Germinal center (tissue), 1 donor: ENCODE measurements around the gene ADAMTS2.

ENCODE experiments used
- DNase-seq: peaks from one replicate; pipeline ENCODE4 v3.0.0; 2012; ENCODE audit warnings: mixed read lengths, low spot score

Gene ADAMTS2

GRCh38 chr5:179345433-179346321 is at the start of gene ADAMTS2:
Gene ADAMTS2 (minus strand): TSS chr5:179345461. CDS start chr5:179345328, 133 bp downstream.
- DNase-seq: peak; percentile 28

- DNase-seq: no peak
These were observed 47.8 kb upstream of the ADAMTS2 start for GRCh38 chr5:179393078-179393477.

GRCh38 chr5:179387151-179388110 is 42.2 kb upstream of the ADAMTS2 start:
- DNase-seq: peak; percentile 39

GRCh38 chr5:179385914-179386313 is 40.7 kb upstream of the ADAMTS2 start:
- no peak for DNase-seq

- DNase-seq: no peak
These were observed 37.2 kb upstream of the ADAMTS2 start for GRCh38 chr5:179382486-179382885.

- DNase-seq: no peak
These were observed 36.4 kb upstream of the ADAMTS2 start for GRCh38 chr5:179381691-179382090.

- DNase-seq: no peak
These were observed 35.2 kb upstream of the ADAMTS2 start for GRCh38 chr5:179380211-179381035.

- DNase-seq: no peak
These were observed 34.1 kb upstream of the ADAMTS2 start for GRCh38 chr5:179379321-179379890.

DNA sequence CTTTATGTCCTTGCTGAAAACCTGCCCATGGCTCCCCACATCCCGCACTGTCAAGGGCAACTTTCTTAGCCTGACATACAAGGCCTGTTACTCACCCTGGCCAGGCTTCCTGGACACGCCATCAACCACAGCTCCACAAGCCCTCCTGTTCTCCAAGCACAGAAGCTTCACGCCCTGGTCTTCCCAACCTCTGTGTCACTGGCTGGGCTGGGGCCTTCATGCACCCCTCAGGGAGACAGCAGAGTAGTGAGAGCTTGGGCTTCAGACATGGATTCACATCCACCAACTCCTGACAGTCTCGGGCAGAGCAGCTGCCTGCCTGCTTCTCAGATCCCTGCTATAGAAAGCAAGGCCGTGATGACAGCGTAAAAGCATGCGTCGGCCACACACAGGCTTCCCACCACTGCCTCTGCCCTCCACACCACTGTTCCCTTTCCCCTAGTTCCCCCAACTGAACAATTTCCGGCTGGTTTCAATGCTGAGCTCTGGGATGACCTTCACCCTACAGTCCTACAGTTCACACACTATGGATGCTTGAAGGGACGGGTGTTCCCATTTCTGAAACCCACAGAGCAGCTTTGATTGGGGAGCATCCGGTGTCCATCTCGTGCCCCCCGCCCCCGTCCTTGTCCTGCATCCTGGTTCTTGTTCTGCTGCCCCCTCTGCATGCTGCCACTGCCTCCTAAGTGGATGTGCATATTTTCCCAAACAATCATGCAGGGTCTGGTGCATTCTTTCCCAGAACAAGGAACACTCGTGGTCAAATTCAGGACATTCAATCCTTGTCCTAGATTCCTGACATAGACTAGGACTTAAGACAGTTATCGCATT is 33.4 kb upstream of the ADAMTS2 start:
- DNase-seq: no peak

GRCh38 chr5:179378116-179378440 is 32.8 kb upstream of the ADAMTS2 start:
- no peak for DNase-seq

DNA sequence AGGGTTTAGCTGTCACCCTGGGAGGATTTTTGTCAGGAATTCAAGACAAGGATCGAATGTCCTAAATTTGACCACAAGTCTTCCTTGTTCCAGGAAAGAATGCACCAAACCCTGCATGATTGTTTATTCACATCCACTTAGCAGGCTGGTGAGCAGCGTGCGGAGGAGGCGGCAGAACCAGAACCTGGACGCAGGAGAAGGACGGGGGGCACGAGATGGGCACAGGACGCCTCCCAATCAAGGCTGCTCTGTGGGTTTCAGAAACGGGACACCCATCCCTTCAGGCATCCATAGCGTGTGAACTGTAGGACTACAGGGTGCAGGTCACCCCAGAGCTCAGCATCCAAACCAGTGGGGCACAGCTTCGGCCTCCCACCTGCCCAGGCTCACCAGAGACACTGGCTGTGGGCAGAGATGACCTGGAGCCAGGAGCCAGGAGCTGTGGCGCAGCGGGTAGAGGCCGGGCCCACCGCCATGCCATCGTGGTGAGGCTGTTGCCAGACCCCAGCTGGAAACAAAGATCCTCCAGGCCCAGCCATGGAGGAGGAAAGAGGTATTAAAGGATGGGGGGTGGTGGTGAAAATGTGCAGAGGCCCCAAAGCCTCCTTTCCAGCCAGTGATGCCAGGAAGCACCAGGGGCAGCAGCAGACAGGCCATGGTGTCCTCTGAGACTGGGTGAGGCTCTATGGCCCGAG is 32.3 kb upstream of the ADAMTS2 start:
- no peak for DNase-seq

DNA sequence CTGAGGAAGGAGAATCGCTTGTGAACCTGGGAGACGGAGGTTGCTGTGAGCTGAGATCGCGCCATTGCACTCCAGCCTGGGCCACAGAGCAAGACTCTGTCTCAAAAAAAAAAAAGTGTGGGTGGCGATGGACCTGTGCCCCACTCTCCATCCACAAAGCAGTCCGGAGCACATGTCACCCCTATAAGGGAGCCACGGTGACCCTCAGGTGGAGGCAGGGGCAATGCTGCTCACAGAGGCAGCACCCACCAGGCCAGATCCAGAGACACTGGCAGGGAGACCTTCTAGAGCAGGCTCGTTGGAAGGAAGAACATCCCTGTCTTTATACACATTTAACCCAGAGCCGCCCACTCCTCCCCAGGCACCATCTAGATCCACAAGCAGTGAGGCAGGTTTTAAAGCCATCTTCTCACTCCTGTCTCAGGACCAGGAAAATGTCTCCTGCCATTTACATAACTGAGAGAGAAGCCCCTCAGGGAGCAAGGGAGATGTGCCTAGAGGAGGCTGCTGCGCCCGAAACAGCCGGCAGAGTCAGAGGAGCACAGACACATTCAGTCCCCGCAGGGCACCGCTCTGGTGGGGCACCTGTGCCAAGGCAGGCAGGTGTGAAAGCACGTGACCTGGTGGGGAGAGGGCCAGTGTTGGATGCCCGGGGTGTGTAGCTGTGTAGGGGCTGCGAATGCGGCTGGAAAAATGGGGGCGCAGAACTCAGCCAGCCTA is 31.6 kb upstream of the ADAMTS2 start:
- no peak for DNase-seq

- no peak for DNase-seq
These were observed 30.6 kb upstream of the ADAMTS2 start for GRCh38 chr5:179375831-179376365.

DNA sequence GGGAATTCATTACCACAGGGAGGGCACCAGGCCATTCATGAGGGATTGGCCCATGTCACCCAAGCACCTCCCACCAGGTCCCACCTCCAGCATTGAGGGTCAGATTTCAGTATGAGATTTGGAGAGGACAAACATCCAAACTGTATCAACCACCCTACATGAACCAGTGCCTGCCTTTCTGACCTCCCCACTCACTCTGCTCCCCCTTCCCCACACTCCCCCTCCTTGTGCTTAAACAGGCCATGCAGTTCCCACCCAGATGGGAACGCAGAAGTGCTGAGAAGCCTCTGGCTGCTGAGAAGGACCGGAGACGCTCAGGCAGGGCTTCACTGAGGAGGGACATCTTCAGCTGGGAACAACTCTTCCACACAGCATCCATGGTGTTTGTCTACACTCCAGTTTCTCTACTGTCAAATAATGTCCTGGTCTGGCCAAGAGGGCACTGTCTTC is 30.0 kb upstream of the ADAMTS2 start:
- DNase-seq: no peak

GRCh38 chr5:179374506-179375235 is 29.4 kb upstream of the ADAMTS2 start:
- DNase-seq: no peak

DNA sequence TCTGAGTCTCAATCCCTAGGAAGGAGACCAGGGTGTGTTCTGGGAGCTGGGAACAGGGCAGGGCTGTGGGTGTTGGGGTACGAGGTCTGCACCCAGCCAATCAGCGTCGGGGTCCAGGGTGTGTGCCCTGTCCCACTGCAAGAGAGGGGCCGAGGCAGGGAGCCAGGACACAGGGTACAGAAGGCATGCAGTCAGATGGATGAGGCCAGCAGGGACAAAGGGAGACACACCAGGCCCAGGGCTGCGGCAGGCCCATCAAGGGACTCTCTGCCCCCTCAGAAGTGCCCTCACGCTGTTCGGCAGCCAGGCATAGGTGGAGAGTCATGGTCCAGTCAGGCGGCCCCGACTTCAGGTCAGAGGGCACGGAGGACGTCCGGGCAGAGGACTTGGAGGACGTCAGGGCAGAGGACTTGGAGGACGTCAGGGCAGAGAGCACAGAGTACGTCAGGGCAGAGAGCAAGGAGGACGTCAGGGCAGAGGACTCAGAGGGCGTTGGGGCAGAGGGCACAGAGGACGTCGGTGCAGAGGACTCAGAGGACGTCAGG is 28.8 kb upstream of the ADAMTS2 start:
- DNase-seq: no peak

DNA sequence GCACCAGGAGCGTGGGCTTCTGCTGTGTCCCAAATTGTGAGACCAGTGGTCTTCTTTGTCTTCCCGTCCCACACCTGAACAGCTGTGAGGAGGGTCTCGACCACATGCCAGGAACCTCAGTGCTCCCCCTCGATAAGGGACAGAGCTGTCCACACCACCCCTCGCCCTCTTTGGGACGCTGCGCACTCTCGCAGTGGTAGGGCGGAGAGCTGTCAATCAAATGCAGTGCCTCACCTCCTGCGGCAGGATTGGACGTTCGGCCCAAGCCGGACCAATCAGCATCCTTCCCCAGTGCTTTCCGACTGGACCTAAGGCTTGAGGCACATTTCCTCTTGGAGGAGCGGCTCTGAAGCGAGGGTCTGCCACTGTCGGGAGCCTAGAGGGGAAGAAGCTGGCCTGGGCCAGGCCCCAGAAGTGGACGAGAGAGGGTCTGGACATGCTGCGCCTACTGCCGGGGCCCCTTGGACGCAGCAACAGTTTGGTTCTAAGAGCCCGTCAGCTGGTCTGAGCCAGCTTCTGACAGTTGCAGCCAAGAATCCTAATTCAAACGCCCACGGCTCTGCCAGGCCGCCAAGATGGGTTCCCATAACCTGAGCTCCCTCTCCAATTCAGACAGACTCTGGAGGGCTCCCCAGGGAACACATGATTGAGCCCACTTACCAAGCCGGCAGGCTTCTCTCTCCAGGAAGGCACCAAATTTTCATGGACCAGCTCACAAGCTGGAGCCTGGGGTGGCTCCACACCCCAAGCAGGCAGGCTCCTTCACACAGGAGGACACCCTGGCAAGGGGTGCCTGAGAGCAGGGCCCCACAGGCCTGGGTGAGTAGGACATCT is 28.1 kb upstream of the ADAMTS2 start:
- no peak for DNase-seq
